ENCODE measurements around the gene C4orf50. TPM values are rescaled to one million over a fixed set of nuclear protein-coding genes. Genes with fewer than 3 reads are reported as not detected.

C4orf50 gene
- total and polyA plus RNA-seq, 10 of the 15 experiments (the other 5 are each of a cell fraction or from before 2014, with no cell fraction given), result 0.04 to 0.09 (median 0.05) TPM; not detected in 3

DNA sequence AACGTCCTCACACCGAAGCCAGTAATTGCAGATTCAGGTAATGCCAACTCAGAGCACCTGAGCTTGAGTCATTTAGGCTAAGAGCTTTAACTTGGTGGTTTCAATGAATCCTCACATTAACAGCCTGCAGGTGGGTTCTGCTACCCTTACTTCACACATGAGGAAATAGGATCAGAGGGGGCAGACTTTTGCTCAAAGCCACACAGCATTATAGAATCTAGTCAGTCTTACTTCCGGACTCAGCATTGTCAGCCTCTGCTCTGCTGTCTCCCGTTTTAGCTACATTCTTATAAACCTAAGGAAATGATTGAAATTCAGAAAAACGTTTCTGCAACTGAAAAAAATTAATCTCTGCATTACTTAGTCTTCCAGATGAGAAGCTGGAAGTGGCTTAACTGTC lies 6.0 kb downstream of the C4orf50 start (continued):
- TF ChIP-seq, protein P1, sequence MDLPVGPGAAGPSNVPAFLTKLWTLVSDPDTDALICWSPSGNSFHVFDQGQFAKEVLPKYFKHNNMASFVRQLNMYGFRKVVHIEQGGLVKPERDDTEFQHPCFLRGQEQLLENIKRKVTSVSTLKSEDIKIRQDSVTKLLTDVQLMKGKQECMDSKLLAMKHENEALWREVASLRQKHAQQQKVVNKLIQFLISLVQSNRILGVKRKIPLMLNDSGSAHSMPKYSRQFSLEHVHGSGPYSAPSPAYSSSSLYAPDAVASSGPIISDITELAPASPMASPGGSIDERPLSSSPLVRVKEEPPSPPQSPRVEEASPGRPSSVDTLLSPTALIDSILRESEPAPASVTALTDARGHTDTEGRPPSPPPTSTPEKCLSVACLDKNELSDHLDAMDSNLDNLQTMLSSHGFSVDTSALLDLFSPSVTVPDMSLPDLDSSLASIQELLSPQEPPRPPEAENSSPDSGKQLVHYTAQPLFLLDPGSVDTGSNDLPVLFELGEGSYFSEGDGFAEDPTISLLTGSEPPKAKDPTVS (IDR thresholded peaks at IDR 0.05; ENCODE audit: low read depth, low read length), result no peak
- TF ChIP-seq CHD4 (IDR thresholded peaks at IDR 0.05), result no peak
- TF ChIP-seq RBBP5 (conservative IDR thresholded peaks at IDR 0.05), result no peak
- TF ChIP-seq POLR2AphosphoS2 (IDR thresholded peaks at IDR 0.05; ENCODE audit: low read depth, low read length), result no peak
- TF ChIP-seq SRF (IDR thresholded peaks at IDR 0.05; ENCODE audit: low read depth in 2 of 2, low read length in 2 of 2), result no peak
- TF ChIP-seq DPF2 (IDR thresholded peaks at IDR 0.05), result no peak
- no peak for TF ChIP-seq KDM1A (IDR thresholded peaks at IDR 0.05; ENCODE audit: borderline replicate concordance)
- no peak for TF ChIP-seq ESRRA (IDR thresholded peaks at IDR 0.05; ENCODE audit: low read length)
- TF ChIP-seq, protein P2, sequence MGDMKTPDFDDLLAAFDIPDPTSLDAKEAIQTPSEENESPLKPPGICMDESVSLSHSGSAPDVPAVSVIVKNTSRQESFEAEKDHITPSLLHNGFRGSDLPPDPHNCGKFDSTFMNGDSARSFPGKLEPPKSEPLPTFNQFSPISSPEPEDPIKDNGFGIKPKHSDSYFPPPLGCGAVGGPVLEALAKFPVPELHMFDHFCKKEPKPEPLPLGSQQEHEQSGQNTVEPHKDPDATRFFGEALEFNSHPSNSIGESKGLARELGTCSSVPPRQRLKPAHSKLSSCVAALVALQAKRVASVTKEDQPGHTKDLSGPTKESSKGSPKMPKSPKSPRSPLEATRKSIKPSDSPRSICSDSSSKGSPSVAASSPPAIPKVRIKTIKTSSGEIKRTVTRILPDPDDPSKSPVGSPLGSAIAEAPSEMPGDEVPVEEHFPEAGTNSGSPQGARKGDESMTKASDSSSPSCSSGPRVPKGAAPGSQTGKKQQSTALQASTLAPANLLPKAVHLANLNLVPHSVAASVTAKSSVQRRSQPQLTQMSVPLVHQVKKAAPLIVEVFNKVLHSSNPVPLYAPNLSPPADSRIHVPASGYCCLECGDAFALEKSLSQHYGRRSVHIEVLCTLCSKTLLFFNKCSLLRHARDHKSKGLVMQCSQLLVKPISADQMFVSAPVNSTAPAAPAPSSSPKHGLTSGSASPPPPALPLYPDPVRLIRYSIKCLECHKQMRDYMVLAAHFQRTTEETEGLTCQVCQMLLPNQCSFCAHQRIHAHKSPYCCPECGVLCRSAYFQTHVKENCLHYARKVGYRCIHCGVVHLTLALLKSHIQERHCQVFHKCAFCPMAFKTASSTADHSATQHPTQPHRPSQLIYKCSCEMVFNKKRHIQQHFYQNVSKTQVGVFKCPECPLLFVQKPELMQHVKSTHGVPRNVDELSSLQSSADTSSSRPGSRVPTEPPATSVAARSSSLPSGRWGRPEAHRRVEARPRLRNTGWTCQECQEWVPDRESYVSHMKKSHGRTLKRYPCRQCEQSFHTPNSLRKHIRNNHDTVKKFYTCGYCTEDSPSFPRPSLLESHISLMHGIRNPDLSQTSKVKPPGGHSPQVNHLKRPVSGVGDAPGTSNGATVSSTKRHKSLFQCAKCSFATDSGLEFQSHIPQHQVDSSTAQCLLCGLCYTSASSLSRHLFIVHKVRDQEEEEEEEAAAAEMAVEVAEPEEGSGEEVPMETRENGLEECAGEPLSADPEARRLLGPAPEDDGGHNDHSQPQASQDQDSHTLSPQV (IDR thresholded peaks at IDR 0.05), result no peak
- TF ChIP-seq EP300 (IDR thresholded peaks at IDR 0.05; ENCODE audit: borderline replicate concordance in 1 of 2, control insufficient read depth in 1 of 2, low read depth in 2 of 2, low read length in 2 of 2), result no peak

Data from GM12878 (cell line).